Activated CD8-positive, alpha-beta T cell treated with anti-CD3 and anti-CD28 coated beads for 36 hours (primary cell): ENCODE data around the gene C8G. TPM values are rescaled to one million over a fixed set of nuclear protein-coding genes. Genes with fewer than 3 reads are reported as not detected.

Experiments
- ATAC-seq: fragments of 200-7000 bp; cut with Tn5 transposase; one replicate; pipeline ENCODE4 v1.10.0; 2021; ENCODE audit warnings: mild to moderate bottlenecking, moderate library complexity
- CTCF ChIA-PET: fragments of 350-600 bp; sonication (Branson Sonifier 250); formaldehyde crosslinking; loops from one replicate; lab custom pipeline; 2021; ENCODE audit warnings: antibody characterized with exemption; lab: Charles Lee
- POLR2A ChIA-PET: fragments of 350-600 bp; sonication (Branson Sonifier 250); formaldehyde crosslinking; loops from one replicate; lab custom pipeline; 2021; ENCODE audit warnings: antibody characterized with exemption; lab: Charles Lee
- DNase-seq: peaks from one replicate; pipeline ENCODE4 v3.0.0-alpha.2; 2020
- H3K27ac Mint-ChIP-seq: one replicate; pipeline ENCODE4 v1.8.0; 2021; ENCODE audit warnings: mild to moderate bottlenecking, mixed read lengths
- H3K27me3 Mint-ChIP-seq: one replicate; pipeline ENCODE4 v1.8.0; 2021; ENCODE audit warnings: mixed read lengths
- H3K36me3 Mint-ChIP-seq: one replicate; pipeline ENCODE4 v1.8.0; 2021; ENCODE audit warnings: low read depth, mixed read lengths
- H3K4me1 Mint-ChIP-seq: one replicate; pipeline ENCODE4 v1.8.0; 2021; ENCODE audit warnings: low read depth, mixed read lengths
- H3K4me3 Mint-ChIP-seq: one replicate; pipeline ENCODE4 v1.8.0; 2021; ENCODE audit warnings: mild to moderate bottlenecking, moderate library complexity, mixed read lengths
- H3K9me3 Mint-ChIP-seq: one replicate; pipeline ENCODE4 v1.8.0; 2021; ENCODE audit warnings: mixed read lengths
- intact Hi-C: fragments of 100-400 bp; cut with micrococcal nuclease; formaldehyde crosslinking; loops from one replicate; pipeline ENCODE4 v1.10.0; 2022
- total RNA-seq, 2 experiments: library from RNA; stranded (reverse); gene quantifications; one replicate each; pipeline ENCODE4 v1.2.3, GENCODE V29; 2021
- TF ChIP-seq, protein P1 (sequence below): fragments of 200-600 bp; IDR thresholded peaks from one replicate; pipeline ENCODE4 v1.8.0; 2022; ENCODE audit warnings: antibody characterized with exemption, mild to moderate bottlenecking

Gene C8G
- total RNA-seq, 2 experiments from 2014 or later, result 0.83 TPM; not detected in 1

DNA sequence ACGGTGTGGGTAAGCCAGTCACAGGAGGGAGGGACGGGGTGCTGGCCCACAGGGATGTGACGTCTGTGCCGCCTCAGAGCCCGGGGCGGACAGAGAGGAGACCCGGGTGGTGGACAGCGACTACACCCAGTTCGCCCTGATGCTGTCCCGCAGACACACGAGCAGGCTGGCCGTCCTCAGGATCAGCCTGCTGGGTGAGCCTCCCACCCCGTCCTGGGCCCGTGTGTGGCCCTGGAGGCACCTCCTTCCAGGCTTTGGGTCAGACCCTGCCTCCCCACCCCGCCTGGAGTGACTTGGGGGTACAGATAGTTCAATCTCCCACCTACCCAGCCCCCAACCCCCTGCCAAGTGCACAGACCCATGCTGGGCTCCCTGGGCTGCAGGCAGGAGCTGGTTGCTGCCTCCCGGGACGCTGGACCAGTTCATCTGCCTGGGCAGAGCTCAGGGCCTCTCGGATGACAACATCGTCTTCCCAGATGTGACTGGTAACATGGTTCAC, 8.8 kb downstream of the C8G start:
- DNase-seq, result no peak
- no peaks in the 10 kb centered on the region for H3K27me3 Mint-ChIP-seq
- TF ChIP-seq, protein P1, sequence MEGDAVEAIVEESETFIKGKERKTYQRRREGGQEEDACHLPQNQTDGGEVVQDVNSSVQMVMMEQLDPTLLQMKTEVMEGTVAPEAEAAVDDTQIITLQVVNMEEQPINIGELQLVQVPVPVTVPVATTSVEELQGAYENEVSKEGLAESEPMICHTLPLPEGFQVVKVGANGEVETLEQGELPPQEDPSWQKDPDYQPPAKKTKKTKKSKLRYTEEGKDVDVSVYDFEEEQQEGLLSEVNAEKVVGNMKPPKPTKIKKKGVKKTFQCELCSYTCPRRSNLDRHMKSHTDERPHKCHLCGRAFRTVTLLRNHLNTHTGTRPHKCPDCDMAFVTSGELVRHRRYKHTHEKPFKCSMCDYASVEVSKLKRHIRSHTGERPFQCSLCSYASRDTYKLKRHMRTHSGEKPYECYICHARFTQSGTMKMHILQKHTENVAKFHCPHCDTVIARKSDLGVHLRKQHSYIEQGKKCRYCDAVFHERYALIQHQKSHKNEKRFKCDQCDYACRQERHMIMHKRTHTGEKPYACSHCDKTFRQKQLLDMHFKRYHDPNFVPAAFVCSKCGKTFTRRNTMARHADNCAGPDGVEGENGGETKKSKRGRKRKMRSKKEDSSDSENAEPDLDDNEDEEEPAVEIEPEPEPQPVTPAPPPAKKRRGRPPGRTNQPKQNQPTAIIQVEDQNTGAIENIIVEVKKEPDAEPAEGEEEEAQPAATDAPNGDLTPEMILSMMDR, result no peak
- H3K4me3 Mint-ChIP-seq, result no peak overlapping the region
- POLR2A ChIA-PET, result no interaction called here
- intact Hi-C loops, result no loop called here
- H3K36me3 Mint-ChIP-seq, result no peaks in the 10 kb centered on the region
- CTCF ChIA-PET, result interaction anchor here (1.4 kb wide), 1 partner anchor 81 kb away, joined by 3 read pairs; no protein-coding TSS in a partner anchor
- no peak overlapping the region for H3K27ac Mint-ChIP-seq
- H3K9me3 Mint-ChIP-seq, result peaks cover 4% of the 10 kb centered on the region
- H3K4me1 Mint-ChIP-seq, result peaks cover 1% of the 10 kb centered on the region
- no peak for ATAC-seq

DNA sequence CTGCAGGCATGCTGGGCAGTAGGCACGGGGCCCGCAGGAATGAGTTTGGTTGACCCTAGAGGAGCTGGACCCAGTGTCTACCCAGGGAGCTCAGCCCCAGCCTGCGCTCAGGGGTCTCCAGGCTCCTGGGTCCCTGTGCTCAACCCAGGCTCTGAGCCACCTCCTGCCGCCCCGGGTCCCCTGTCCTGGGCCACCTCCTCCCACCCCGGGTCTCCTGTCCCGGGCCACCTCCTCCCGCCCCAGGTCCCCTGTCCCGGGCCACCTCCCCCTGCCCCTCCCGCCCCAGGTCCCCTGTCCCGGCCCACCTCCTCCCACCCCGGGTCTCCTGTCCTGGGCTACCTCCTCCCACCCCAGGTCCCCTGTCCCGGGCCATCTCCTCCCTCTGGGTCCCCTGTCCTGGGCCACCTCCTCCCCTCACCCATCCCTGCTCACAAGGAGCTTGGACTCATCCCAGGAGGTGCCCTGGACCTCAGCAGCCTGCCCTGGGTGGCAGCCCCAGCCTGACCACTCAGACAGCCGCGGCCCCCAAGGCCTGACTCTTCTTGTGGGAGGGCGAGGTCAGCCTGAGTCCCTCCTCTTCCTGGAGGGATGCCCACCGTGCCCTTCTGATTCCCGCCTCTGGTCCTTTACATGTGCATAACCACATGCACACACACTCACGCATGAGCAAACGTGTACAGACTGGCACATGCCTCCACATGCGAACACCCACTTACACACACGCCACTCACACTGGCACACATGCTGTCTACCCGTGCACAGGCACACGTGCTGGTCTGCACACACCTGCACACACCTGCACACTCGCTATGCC, 9.4 kb downstream of the C8G start:
- CTCF ChIA-PET, result interaction anchor here (1.4 kb wide), 1 partner anchor 80 kb away, joined by 3 read pairs; no protein-coding TSS in a partner anchor
- peaks cover 1% of the 10 kb centered on the region for H3K4me1 Mint-ChIP-seq
- no peak for ATAC-seq
- TF ChIP-seq, protein P1, result no peak
- H3K36me3 Mint-ChIP-seq, result no peaks in the 10 kb centered on the region
- no peak for DNase-seq
- no peak overlapping the region for H3K27ac Mint-ChIP-seq
- no peak overlapping the region for H3K4me3 Mint-ChIP-seq
- intact Hi-C loops, result no loop called here
- peaks cover 4% of the 10 kb centered on the region for H3K9me3 Mint-ChIP-seq
- H3K27me3 Mint-ChIP-seq, result no peaks in the 10 kb centered on the region
- POLR2A ChIA-PET, result no interaction called here

- H3K27ac Mint-ChIP-seq, result no peak overlapping the region
Measured at GRCh38 chr9:136955202-136955942, 10.3 kb downstream of the C8G start.

GRCh38 chr9:136955943-136956335, 10.9 kb downstream of the C8G start:
- ATAC-seq, result no peak
- ChIA-PET CTCF (no interaction called here), POLR2A (interaction anchor here (0.7 kb wide), 1 partner anchor 442 kb away, joined by 3 read pairs; no protein-coding TSS in a partner anchor)
- Mint-ChIP-seq H3K27ac (no peak overlapping the region), H3K9me3 (peaks cover 4% of the 10 kb centered on the region), H3K36me3 (no peaks in the 10 kb centered on the region), H3K4me3 (no peak overlapping the region), H3K4me1 (peaks cover 11% of the 10 kb centered on the region), H3K27me3 (no peaks in the 10 kb centered on the region)
- intact Hi-C loops, result no loop called here
- no peak for DNase-seq
- TF ChIP-seq, protein P1, result no peak

More at GRCh38 chr9:136955202-136955942, 10.3 kb downstream of the C8G start:
- ATAC-seq (no peak), DNase-seq (no peak)
- H3K4me1 Mint-ChIP-seq, result peaks cover 7% of the 10 kb centered on the region
- H3K36me3 Mint-ChIP-seq, result no peaks in the 10 kb centered on the region
- H3K27me3 Mint-ChIP-seq, result no peaks in the 10 kb centered on the region
- ChIA-PET CTCF (interaction anchor here (1.4 kb wide), 1 partner anchor 79 kb away, joined by 3 read pairs; no protein-coding TSS in a partner anchor), POLR2A (no interaction called here)
- intact Hi-C loops, result no loop called here
- no peak overlapping the region for H3K4me3 Mint-ChIP-seq
- H3K9me3 Mint-ChIP-seq, result peaks cover 4% of the 10 kb centered on the region
- TF ChIP-seq, protein P1, result no peak
